ENCODE measurements around the gene SPTBN5. TPM values are rescaled to one million over a fixed set of nuclear protein-coding genes. Genes with fewer than 3 reads are reported as not detected.

SPTBN5 gene
- total RNA-seq, 2 experiments from 2014 or later: 0.03 to 0.17 TPM

DNA sequence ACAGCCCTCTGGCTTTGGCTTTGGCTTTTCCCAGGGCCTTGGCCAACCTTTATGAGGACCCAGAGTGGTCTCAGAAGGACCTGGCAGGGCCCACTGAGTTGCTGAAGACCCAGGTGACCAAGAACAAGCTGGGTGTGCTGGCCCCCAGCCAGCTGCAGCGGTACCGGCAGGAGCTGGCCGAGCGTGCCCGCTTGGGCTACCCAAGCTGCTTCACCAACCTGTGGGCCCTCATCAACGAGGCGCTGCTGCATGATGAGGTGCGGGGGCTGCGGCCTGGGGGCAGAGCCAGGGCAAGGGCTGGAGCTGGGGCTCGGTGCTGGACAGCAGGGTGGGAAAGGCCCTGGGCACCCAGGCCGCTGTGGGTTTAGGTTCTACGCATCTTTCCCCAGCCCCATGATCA is 49.0 kb downstream of the SPTBN5 start:
- CTCF ChIA-PET (ENCODE audit: unreplicated experiment): interaction anchor here (0.7 kb wide), 1 partner anchor 476 kb away, joined by 3 read pairs; no protein-coding TSS in a partner anchor
- H2AFZ ChIP-seq (ENCODE audit: low read length): no peak overlapping the region
- POLR2A ChIA-PET: no interaction called here

GRCh38 chr15:41843571-41843970 is 50.3 kb downstream of the SPTBN5 start:
- Histone ChIP-seq H3K9me3 (ENCODE audit: low read length) (no peaks in the 10 kb centered on the region), H3K9me2 (ENCODE audit: insufficient read depth, low read length) (no peaks in the 10 kb centered on the region), H3K79me2 (ENCODE audit: insufficient read depth, low read depth, low read length) (no peaks in the 10 kb centered on the region), H3K4me2 (ENCODE audit: low read length) (no peak overlapping the region), H2AFZ (ENCODE audit: low read length) (no peak overlapping the region), H4K20me1 (ENCODE audit: insufficient read depth, low read length) (no peaks in the 10 kb centered on the region), H3K4me1 (ENCODE audit: insufficient read depth, low read length, poor library complexity, severe bottlenecking) (no peaks in the 10 kb centered on the region), H3K4me3 (ENCODE audit: low read depth, low read length, poor library complexity, severe bottlenecking) (no peak overlapping the region), H3K36me3 (ENCODE audit: insufficient read depth, low read length) (no peaks in the 10 kb centered on the region), H3K27ac (ENCODE audit: low read depth, low read length, poor library complexity, severe bottlenecking) (no peak overlapping the region)
- POLR2A ChIA-PET: no interaction called here
- no TSS peak for BruUV-seq (replicated peaks)
- DNase-seq (ENCODE audit: low spot score): no peak
- TF ChIP-seq CTCF (conservative IDR thresholded peaks at IDR 0.05; ENCODE audit: low read length): no peak
- no peak for TF ChIP-seq EZH2phosphoT487 (IDR thresholded peaks at IDR 0.05; ENCODE audit: borderline replicate concordance, low read depth, low read length)
- intact Hi-C loops (cut with micrococcal nuclease; ENCODE audit: unreplicated experiment): no loop called here
- CTCF ChIA-PET (ENCODE audit: unreplicated experiment): no interaction called here

More for the DNA sequence above, 49.0 kb downstream of the SPTBN5 start:
- no peak overlapping the region for H3K27ac ChIP-seq (ENCODE audit: low read depth, low read length, poor library complexity, severe bottlenecking)
- no peak overlapping the region for H3K4me2 ChIP-seq (ENCODE audit: low read length)
- H3K79me2 ChIP-seq (ENCODE audit: insufficient read depth, low read depth, low read length): no peaks in the 10 kb centered on the region
- no peak for DNase-seq (ENCODE audit: low spot score)
- H3K4me3 ChIP-seq (ENCODE audit: low read depth, low read length, poor library complexity, severe bottlenecking): no peak overlapping the region
- H3K36me3 ChIP-seq (ENCODE audit: insufficient read depth, low read length): no peaks in the 10 kb centered on the region
- TF ChIP-seq EZH2phosphoT487 (IDR thresholded peaks at IDR 0.05; ENCODE audit: borderline replicate concordance, low read depth, low read length) (no peak), CTCF (conservative IDR thresholded peaks at IDR 0.05; ENCODE audit: low read length) (no peak)
- BruUV-seq (replicated peaks): no TSS peak
- intact Hi-C loops (cut with micrococcal nuclease; ENCODE audit: unreplicated experiment): no loop called here
- no peaks in the 10 kb centered on the region for H3K9me2 ChIP-seq (ENCODE audit: insufficient read depth, low read length)
- H3K9me3 ChIP-seq (ENCODE audit: low read length): no peaks in the 10 kb centered on the region
- H4K20me1 ChIP-seq (ENCODE audit: insufficient read depth, low read length): no peaks in the 10 kb centered on the region
- H3K4me1 ChIP-seq (ENCODE audit: insufficient read depth, low read length, poor library complexity, severe bottlenecking): no peaks in the 10 kb centered on the region

DNA sequence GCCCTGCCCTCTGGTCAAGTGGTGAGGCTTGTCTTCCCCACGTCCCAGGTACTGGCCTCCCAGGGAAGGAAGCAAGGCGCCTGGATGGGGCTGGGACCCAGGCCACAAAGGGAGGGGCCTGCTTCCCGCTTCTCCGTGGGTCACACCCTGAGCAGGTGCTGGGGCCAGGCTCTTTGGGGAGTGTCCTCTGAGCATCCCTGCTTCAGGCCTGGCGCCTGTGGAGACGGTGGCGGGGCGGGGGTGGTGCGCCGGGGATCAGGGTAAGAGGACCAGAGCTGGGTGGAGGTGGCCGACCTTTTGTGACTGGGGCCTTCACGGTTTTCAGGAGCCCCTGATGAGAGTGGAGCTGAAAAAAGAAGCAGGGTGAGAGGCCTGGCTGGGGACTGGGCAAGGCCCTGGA is 51.6 kb downstream of the SPTBN5 start:
- no TSS peak for BruUV-seq (replicated peaks)
- no peak for DNase-seq (ENCODE audit: low spot score)
- Histone ChIP-seq H3K27ac (ENCODE audit: low read depth, low read length, poor library complexity, severe bottlenecking) (no peak overlapping the region), H4K20me1 (ENCODE audit: insufficient read depth, low read length) (no peaks in the 10 kb centered on the region), H3K9me2 (ENCODE audit: insufficient read depth, low read length) (no peaks in the 10 kb centered on the region), H3K79me2 (ENCODE audit: insufficient read depth, low read depth, low read length) (no peaks in the 10 kb centered on the region), H3K9me3 (ENCODE audit: low read length) (no peaks in the 10 kb centered on the region), H3K36me3 (ENCODE audit: insufficient read depth, low read length) (no peaks in the 10 kb centered on the region), H3K4me2 (ENCODE audit: low read length) (no peak overlapping the region), H3K4me3 (ENCODE audit: low read depth, low read length, poor library complexity, severe bottlenecking) (no peak overlapping the region), H3K4me1 (ENCODE audit: insufficient read depth, low read length, poor library complexity, severe bottlenecking) (no peaks in the 10 kb centered on the region), H2AFZ (ENCODE audit: low read length) (no peak overlapping the region)
- TF ChIP-seq EZH2phosphoT487 (IDR thresholded peaks at IDR 0.05; ENCODE audit: borderline replicate concordance, low read depth, low read length) (no peak), CTCF (conservative IDR thresholded peaks at IDR 0.05; ENCODE audit: low read length) (no peak)
- intact Hi-C loops (cut with micrococcal nuclease; ENCODE audit: unreplicated experiment): no loop called here
- ChIA-PET CTCF (ENCODE audit: unreplicated experiment) (no interaction called here), POLR2A (no interaction called here)
